CD4-positive, alpha-beta T cell treated with Interleukin-10 for 1 hour (primary cell): ENCODE measurements around the gene CRYBB1.
"Not testable (repeated sequence)": the region's sequence is repeated elsewhere in the genome, so short reads cannot be mapped to it uniquely, and the experiment has no call there.

ENCODE experiments used
- DNase-seq: peaks from one replicate; pipeline ENCODE4 v3.0.0-alpha.2; 2020

Gene CRYBB1

DNA sequence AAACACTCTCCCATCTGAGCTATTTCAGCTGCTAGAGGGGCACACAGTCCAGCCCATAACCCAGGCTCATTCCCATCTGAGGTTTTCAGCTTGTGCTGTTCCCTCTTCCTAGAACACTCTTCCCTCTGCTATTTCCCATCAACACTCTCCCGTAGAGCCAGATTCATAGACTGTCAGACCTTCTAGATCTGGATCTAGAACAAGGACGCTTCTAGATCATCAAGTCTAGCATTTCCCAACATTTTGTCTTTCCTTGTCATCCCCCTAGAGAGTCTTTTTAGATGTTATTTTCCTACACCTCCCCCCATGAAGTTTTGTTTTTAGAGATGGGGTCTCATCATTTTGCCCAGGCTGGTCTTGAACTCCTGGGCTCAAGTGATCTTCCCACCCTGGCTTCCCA, 17.3 kb upstream of the CRYBB1 start:
- no peak for DNase-seq

DNA sequence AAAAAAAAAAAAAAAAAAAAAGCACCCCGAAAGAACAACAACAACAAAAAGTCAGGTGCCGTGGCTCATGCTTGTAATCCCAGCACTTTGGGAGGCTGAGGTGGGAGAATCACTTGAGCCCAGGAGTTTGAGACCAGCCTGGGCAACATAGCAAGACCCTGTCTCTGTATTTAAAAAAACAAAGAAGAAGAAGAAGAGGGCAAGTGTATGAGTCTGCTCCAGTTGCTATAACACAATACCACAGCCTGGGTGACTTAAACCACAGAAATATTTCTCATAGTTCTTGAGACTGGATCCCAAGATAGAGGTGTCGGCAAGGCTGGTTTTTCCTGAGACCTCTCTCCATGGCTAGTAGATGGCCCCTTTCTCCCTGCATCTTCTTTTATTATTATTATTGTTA, 16.4 kb upstream of the CRYBB1 start:
- no peak for DNase-seq

DNA sequence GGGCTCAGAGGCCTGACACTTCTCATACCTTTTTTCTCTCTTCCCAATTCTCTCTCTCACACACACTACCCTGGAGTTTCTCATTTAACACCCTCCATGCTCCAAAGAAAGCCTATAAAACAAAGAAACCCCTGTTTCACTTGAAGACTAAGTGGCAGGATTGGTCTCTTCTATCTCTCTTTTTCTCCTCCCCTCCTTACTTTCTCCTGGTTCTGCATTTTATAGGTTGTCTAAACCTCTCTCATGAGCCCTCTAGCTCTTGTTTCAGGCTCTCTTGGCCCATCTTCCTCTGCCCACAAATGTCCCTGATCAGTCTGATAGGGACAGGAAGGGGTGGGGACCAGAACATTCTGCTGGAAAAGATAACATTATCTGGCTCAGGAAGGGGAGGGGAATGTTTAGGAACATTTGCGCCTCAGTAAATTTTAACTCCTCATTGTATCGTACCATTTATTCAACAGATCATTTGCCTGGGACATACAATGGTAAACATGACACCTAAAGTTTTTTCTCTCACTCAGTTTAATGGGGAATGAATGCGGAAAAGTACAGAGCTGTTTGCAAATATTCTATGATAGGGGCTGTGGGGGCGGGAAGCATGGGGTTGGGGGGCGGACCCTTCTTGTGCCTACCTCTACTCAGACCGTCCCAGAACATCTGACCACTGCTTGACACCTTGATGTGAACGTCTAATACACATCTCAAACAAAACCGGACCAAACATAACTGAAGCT, 14.8 kb upstream of the CRYBB1 start:
- DNase-seq = no peak

DNA sequence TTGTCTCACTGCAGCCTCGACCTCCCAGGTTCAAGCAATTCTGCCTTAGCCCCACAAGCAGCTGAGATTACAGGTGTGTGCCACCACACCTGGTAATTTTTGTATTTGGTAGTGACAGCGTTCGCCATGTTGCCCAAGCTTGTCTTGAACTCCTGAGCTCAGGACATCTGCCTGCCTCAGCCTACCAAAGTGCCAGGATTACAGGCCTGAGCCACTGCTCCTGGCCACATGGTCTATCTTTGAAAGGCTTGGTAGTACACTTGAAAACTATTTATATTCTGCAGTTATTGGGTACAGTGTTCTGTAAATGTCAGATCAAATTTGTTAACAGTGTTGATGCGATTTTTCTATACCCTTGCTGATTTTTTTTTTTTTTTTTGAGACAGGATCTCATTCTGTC, 13.5 kb upstream of the CRYBB1 start:
- no peak for DNase-seq

DNA sequence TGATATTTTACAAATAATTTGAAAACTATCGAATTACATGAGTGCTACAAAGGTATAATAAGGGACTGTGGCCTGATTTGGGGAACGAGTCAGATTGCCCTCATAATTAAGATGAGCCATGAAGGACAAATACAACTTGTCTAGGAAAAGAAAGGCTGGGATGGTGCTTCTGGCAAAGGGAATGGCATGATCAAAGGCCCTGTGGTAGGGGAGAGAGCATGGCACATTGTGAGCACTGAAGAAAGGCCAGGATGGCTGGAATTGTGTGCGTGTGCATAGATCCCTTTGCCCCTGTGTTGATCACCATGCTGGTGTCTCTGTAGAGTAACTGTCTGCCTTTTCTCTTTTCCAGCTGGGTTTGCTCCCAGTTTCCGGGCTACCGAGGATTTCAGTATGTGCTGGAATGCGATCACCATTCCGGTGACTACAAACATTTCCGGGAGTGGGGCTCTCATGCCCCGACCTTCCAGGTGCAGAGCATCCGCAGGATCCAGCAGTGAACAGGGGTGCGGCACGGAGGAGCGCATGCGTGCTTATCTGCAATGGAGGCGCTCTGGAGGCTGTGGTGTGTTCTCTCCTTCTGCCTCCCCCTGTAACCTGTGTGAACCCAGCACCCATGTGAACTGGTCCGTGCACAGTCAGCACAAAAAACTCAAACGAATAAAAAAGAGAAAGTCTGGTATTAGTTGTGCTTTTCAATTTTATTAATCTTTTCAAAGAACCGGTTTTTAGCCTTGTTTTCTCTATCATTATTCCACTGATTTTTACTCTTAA, 12.3 kb upstream of the CRYBB1 start:
- no peak for DNase-seq

DNA sequence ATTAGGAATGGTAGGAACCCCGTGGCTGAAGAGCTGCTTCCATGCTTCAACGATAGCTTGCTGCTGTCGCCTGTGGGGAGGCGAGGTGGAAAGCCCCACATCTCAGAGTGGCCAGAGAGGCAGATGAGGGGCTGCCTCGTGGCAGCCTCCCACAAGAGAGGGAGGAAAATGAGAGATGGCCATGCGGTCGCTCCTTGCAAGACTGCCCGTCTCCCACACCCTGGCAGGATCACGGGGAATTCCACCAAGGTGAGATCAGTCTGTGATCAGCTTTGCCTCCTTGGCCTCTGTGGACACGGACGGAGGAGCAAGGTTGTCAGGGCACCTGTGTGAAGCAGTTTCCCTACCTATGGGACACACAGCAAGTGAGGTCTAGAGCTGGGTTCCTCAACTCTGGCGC, 7.0 kb upstream of the CRYBB1 start:
- DNase-seq = no peak

DNA sequence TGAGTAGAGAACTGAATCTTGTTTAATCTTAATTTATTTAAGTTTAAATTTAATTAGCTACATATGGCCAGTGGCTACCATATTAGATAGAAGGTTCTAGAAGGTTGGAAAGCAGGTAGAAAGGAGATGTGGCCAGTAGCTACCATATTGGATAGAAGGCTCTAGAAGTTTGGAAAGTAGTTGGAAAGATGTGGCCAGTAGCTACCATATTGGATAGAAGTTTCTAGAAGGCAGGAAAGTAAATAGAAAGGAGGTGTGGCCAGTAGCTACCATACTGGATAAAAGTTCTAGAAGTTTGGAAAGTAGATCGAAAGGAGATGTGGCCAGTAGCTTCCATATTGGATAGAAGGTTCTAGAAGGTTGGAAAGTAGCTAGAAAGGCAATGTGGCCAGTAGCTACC, 6.2 kb upstream of the CRYBB1 start:
- DNase-seq = no peak

DNA sequence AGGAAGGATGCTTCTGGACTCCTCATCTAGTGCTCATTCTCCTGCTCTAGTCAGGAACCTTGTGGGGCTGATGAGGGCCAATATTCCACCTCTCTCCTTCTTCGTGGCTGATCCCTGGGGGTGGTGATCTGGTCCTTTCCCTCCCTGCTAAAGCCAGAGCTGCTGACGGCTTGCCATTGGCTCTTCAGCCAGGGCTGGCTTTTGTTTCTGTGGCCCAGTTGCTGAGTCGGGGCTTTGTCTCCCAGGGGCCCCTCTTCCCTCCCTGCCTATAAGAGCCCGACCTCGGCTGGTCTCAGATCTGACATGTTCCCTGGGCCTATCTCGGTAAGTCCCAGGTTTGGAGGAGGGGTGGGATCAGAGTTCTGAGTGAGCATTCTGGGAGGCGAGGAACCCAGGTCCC, 3.8 kb upstream of the CRYBB1 start, which contains the start of gene CRYBA4:
Gene CRYBA4 (plus strand): TSS at position 301 of the 400 bp plus-strand sequence. CDS start 634 bp downstream, outside the sequence.
- DNase-seq = no peak

DNA sequence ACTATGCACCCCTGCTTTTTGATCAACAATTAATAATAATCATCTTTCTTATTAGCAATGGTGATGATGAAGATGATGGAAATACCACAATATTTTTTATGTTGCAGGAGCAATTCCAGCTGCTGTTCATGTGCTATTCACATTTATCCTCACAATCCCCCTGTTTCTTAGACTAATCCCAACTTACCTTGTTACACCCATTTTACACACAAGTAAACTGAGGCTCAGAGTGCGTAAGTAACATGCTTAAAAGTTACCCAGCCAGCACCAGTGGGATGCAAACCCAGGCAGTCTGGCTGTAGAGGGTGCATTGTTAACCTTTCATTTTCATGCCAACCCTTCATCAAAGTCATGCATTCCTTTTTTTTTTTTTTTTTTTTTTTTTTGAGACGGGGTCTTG, 2.4 kb upstream of the CRYBB1 start:
- no peak for DNase-seq

DNA sequence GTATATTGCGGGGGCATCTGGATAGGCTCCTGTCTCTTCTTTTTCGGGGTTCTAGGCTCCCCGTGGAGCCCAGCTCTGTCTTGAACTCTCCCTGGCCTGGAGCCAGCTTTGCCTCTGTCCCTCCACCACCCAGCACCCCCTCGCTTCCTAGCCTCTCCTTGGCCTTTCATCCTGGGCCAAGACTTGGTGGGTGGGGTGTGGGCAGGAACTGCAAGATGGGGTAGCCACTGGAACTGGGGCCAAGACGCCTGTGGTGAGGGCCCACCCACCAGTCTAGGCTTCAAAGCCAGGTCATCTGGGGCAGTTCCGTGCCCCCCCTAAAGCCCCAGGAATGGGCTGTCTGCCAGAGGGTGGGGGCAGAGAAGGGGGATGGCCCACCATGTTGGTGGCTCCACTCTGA, 1.7 kb upstream of the CRYBB1 start:
- no peak for DNase-seq

DNA sequence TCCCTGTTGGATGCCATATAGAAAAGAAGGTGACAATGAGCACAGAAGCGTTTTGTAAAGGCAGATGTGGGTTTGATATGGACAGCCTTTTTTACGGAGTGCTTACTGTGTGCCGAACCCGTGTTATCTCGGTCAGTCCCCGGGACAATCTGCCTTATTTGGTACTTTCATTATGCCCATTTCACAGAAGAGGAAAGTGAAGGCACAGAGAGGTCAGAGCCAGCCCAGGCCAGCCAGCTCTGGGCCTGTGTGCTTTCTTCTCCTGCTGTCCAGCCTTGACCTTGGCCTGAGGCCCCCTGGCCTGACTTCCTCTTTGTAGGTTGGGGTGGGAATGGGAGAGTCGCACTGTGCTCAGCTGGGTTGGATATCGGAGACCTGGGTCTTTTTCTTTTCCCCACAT, 628 bp upstream of the CRYBB1 start:
- no peak for DNase-seq

DNA sequence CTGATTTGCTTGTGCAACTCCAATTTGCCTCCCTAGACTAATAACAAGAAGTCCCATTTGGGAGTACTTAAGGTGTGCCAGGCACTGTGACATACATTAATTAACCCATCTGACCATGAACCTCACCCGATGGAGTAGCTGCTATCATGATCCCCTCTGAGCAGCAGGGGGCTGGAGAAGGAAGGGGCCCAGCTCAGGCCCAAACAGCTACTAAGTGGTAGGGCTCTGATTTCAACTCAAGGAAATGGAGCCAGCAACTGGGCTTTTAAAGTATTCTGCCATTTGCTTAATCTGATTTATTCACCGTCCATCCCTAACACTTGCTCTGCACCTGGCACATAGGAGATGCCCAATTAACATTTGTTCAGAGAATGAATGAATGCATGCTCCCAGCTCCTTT, 1.2 kb downstream of the CRYBB1 start:
- no peak for DNase-seq

DNA sequence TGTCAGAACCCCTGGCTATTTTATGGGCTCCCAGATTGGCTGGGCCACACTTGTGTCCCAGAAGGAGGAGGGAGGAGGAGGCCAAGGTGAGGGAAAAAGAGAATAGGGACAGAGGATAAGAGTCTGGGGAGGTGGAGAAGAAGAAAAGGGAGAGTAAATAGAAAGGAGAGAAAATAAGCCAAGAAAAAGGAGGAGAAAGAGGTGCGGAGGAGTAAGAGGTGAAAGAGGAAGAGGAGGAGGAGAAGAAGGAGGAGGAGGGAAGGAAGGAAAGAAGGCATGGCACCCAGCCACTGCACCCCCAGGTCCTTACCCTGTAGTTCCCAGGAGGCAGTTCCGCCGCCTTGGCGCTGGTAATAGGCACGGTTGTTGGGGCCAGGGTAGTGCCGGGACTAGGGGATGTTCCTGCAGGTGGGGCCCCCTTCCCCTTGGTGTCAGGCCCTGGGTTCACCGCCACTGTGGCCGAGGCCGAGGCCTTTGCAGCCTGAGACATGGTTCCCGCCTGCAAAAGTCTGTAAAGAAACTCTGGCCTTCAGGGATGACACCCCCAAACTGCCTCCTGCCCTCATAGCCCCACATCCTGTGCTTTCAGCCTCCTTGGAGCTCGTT, 1.9 kb downstream of the CRYBB1 start:
- DNase-seq = no peak

DNA sequence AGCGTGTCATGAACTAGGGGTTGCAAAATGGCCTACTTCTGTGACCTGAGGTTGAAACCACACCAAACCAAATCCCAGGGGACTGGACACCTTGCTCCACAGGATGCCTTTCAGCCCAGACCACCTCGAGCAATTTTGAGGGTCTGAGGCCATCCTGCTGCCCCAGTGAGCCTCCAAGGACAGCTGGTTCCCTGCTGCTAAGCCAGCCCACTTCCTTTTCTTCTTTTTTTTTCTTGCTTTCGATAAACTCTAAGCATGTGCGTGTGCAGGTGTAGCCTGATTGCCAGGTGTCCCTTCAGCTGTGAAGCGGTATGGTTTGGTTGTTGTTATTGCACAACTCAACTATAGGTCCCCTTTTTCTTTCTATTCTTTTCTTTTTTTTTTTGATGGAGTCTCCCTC, 2.7 kb downstream of the CRYBB1 start:
- DNase-seq = no peak

DNA sequence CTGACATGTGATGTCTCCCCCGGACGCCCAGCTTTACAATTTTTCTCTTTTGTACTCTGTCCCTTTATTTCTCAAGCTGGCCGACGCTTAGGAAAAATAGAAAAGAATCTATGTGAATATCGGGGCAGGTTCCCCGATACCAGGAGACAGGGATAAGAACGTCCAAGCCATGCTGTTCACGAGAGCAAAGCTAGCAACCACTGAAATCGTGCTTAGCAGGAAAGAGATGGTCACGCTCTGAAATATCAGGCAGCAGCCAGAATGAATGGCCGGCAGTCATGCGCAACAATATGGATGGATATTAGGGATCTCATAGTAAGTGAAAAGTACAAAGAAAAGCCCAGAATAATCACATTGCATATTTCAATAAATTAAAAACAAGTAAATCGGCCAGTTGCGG, 3.5 kb downstream of the CRYBB1 start:
- DNase-seq = no peak

DNA sequence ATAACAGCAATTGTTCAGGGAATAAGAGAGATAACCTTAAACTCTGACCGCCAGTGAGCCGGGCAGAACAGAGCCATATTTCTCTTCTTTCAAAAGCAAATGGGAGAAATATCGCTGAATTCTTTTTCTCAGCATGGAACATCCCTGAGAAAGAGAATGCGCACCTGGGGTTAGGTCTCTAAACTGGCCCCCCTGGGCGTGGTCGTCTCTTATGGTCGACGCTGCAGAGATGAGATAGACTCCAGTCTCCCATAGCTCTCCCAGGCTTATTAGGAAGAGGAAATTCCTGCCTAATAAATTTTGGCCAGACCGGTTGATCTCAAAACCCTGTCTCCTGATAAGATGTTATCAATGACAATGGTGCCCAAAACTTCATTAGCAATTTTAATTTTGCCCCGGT, 4.1 kb downstream of the CRYBB1 start:
- not testable (repeated sequence) for DNase-seq

DNA sequence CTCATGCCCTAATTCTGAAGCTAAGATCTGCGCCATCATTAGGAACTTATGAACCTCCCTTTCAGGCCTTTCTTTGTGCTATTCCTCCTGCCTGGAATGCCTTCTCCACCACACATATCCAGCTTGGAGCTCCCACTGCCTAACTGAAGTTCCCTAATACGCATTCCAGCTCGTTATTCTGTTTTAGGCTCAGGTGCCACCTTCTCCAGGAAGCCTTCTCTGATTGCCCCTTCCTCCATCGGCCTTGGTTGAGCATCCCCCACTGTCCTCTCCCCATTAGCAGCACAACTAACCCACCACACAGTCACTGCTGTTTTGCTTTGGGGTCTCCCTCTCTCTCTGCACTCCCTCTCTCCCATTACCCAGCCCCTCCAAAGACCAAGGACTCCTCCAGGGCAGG, 5.2 kb downstream of the CRYBB1 start:
- DNase-seq = no peak

DNA sequence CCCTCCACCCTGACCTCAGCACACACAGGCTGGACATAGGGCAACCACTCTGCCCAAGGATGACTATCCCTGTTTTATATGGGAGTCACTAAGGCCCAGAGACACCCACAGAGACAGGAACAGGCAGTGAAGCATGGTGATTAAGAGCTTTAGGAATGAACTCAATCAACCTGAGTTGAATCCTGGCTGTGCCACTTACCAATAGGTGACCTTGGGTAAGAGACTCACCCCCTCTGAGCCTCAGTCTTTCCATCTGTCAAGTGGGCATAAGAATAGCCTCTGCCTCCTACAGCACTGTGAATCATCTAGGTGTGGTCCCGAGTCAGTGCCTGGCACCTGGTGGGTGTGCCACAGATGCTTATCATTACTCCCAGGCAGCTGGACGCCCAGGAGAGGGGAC, 6.8 kb downstream of the CRYBB1 start:
- DNase-seq = no peak

DNA sequence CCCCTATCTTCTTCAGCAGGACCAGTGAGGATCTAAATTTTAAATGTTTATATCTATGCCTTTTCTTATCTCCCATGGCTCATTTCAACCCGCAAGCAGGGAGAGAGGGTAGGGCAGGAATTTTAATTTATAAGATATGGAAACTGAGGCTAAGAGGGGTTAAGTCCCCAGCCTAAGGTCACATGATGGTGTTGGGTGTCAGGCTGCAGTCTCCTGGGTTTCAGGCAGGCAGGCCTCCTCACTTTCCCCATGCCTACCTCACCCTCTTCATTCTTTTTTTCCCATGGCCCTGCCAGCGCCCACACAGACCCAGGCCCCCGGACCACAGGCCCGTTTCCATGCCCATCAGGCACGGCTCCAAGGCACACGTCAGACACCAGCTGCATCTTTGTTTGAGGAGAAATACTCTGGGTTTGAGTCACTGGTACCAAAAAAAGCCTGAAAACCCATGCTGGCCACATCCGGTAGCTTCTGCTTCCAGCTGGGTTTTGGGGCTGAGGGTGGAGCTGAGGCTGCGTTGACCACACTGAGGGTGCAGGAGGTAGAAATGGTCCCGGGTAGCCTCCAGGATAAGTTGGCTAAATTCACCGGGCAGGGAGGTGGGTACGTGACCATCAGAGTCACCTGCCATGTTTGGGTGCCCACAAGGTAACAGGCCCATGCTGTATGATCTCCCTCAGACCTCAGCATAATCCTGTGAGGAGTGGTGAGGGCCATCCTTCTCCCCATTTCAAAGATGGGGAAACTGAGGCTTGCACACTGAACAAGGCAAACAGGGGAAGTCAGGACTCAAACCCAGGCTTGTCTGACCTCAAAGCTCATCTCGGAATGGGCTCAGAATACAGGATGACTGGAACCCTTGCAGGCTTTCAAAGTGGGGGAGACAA, 7.5 kb downstream of the CRYBB1 start:
- peak; percentile 53 for DNase-seq

DNA sequence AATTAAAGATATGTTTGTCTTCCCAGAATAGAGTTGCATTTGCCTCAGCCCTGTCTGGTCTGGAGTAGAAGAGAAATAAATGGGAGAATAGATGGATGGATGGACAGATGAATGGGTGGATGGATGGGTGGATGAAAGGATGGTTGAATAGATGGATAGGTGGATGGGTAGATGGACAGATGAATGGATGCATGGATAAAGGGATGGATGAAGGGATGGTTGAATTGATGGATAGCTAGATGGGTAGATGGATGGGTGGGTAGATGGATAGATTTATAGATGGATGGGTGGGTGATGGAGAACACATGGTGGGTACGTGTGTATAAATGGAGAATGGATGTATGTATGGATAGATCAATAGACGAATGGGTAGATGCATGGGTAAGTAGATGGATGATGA, 8.5 kb downstream of the CRYBB1 start:
- DNase-seq = no peak

DNA sequence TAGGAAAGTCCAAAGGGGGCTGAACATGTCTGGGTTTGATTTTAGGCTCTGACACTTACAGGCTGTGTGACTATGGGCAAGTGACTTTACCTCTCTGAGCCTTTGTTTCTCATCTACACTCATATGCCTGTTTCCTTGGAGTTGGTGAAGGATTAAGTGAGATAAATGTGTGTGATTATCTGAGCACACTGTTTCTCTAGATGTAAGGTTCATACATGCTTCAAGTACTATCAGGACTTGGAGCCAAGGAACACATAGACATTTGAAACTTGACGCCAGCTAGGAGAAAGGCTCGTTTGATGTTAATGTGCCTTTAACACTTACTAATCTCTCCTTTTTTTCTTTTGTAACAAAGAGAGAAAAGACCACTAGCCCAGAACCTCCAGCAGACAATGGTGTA, 9.7 kb downstream of the CRYBB1 start:
- DNase-seq = no peak

DNA sequence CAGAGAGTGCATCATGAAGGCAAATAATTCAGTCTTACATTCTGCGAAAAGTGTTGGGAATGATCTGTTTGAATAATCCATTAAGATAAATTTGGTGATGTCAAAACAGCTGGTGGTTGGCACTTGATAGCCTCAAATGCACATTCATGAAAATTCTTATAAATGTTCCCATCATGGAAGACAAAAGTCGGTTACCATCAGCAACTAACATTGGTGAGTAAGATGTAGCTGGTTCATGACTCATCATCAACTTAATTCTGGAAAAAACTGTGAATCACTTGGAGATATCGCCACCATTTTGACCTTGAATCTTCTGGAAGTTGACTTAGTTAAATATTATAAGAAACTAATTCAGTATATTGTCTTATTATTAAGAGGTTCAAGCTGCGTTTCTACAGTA, 11.2 kb downstream of the CRYBB1 start:
- no peak for DNase-seq

DNA sequence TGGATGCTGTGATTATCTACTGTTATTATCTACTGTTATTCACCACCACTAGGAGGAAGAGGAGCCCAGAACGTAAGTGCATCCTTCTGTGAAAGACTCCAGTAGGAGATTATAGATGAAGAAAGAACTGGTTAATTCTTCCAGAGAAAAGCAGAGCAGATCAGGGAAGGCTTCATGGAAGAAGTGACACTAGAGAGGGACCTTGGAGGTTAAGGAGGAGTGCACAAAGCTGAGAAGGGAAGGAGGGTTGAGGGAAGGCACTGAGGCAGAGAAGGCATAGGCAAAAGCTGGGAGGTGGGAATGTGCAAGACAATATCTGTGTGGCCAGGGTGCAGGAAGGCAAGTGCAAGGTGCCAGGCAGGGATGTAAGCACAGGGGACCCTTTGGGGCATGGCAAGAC, 13.5 kb downstream of the CRYBB1 start:
- no peak for DNase-seq
